Panc1 (cell line): Measurements from ENCODE around the gene NTSR2. TPM values are rescaled to one million over a fixed set of nuclear protein-coding genes. Genes with fewer than 3 reads are reported as not detected.

Experiments used
- ATAC-seq: fragments of 200-7000 bp; cut with Tn5 transposase; 2 replicates; pipeline ENCODE4 v1.9.1; 2020; ENCODE audit warnings: mild to moderate bottlenecking, moderate library complexity
- BruUV-seq: library from RNA; stranded (reverse); fragments of 400-500 nt; replicated peaks from 2 replicates; lab custom pipeline; 2021; lab: Mats Ljungman, UMichigan
- CTCF ChIA-PET: fragments of 300-600 bp; sonication (Branson Sonifier 250); formaldehyde crosslinking; loops from one replicate; lab custom pipeline; 2022; ENCODE audit warnings: antibody characterized with exemption; lab: Charles Lee
- POLR2A ChIA-PET: fragments of 300-600 bp; sonication (Branson Sonifier 250); formaldehyde crosslinking; loops from one replicate; lab custom pipeline; 2022; ENCODE audit warnings: antibody characterized with exemption; lab: Charles Lee
- DNase-seq: peaks from one replicate; pipeline ENCODE4 v3.0.0-alpha.2; 2010; ENCODE audit warnings: low read depth, low spot score
- H3K27ac ChIP-seq: 2 replicates; pipeline ENCODE4 v1.5.1; 2011; ENCODE audit warnings: mild to moderate bottlenecking, low read length, inconsistent platforms
- H3K27me3 ChIP-seq: fragments of 200-500 bp; sonication (Bioruptor generic); 2 replicates; pipeline ENCODE4 v1.6.0; 2014; ENCODE audit warnings: low read length, inconsistent platforms; ENCODE audit not compliant: control insufficient read depth, insufficient read depth
- H3K36me3 ChIP-seq: fragments of 200-500 bp; sonication (Bioruptor generic); 2 replicates; pipeline ENCODE4 v1.5.1; 2014; ENCODE audit warnings: inconsistent platforms, mild to moderate bottlenecking, low read length, moderate library complexity; ENCODE audit not compliant: control insufficient read depth, insufficient read depth
- H3K4me1 ChIP-seq: 2 replicates; pipeline ENCODE4 v1.5.1; 2011; ENCODE audit warnings: inconsistent platforms, mild to moderate bottlenecking, low read length, moderate library complexity; ENCODE audit not compliant: control insufficient read depth, insufficient read depth
- H3K4me3 ChIP-seq, 2 experiments: 2 replicates each; pipeline ENCODE4 v1.5.1; 2011 to 2012; ENCODE audit warnings: low read depth in 2 of 2, low read length in 2 of 2, mild to moderate bottlenecking in 2 of 2, inconsistent platforms in 1 of 2, moderate library complexity in 1 of 2
- H3K9me3 ChIP-seq: fragments of 200-500 bp; sonication (Bioruptor generic); 2 replicates; pipeline ENCODE4 v1.5.1; 2014; ENCODE audit warnings: low read depth, mild to moderate bottlenecking, inconsistent platforms, low read length, moderate library complexity; ENCODE audit not compliant: control insufficient read depth, insufficient read depth
- CTCF ChIP-seq: fragments of 450-650 bp; IDR thresholded peaks from 2 replicates; pipeline ENCODE4 v1.5.1; 2017; ENCODE audit warnings: mild to moderate bottlenecking
- POLR2AphosphoS5 ChIP-seq: IDR thresholded peaks from 2 replicates; pipeline ENCODE4 v1.6.1; 2012; ENCODE audit warnings: mild to moderate bottlenecking, low read depth, low read length, moderate library complexity
- REST ChIP-seq, 2 experiments: IDR thresholded peaks; 2 replicates each; pipeline ENCODE4 v1.6.1; 2011 to 2012; ENCODE audit warnings: low read depth in 2 of 2, control low read depth in 1 of 2, low read length in 1 of 2, mild to moderate bottlenecking in 1 of 2, moderate library complexity in 1 of 2; ENCODE audit not compliant: insufficient read depth in 1 of 2
- SIN3A ChIP-seq: IDR thresholded peaks from 2 replicates; pipeline ENCODE4 v1.6.1; 2012; ENCODE audit warnings: low read depth, mild to moderate bottlenecking, low read length, moderate library complexity, borderline replicate concordance; ENCODE audit not compliant: insufficient read depth
- TCF7L2 ChIP-seq: IDR thresholded peaks from 2 replicates; pipeline ENCODE4 v1.6.1; 2011; ENCODE audit warnings: mild to moderate bottlenecking, low read depth, low read length, inconsistent platforms
- in situ Hi-C: cut with HindIII; loops from 2 replicates; pipeline ENCODE4 v1.10.0; 2016; ENCODE audit warnings: low sequenced_read_pairs, low pct_unique_long_range_greater_than_20kb
- intact Hi-C: fragments of 100-400 bp; cut with micrococcal nuclease; formaldehyde crosslinking; loops from one replicate; pipeline ENCODE4 v1.10.0; 2022; ENCODE audit not compliant: unreplicated experiment
- total RNA-seq: library from RNA; stranded (reverse); gene quantifications from one replicate; pipeline ENCODE4 v1.2.1, GENCODE V29; 2021; ENCODE audit not compliant: unreplicated experiment

Gene NTSR2
- total RNA-seq, 1 experiment from 2014 or later: 0.15 TPM

- H3K9me3 ChIP-seq: no peaks in the 10 kb centered on the region
- intact Hi-C loops: no loop called here
- no TSS peak for BruUV-seq
- peaks cover 5% of the 10 kb centered on the region; the same call in 1 of the 2 replicates for H3K27me3 ChIP-seq
- in situ Hi-C loops: no loop called here
- no peaks in the 10 kb centered on the region for H3K4me1 ChIP-seq
- TF ChIP-seq REST (IDR thresholded peaks at IDR 0.05; ENCODE audit: insufficient read depth in 1 of 2, low read depth in 2 of 2, low read length in 1 of 2) (no peak), SIN3A (no peak), TCF7L2 (no peak), CTCF (no peak), POLR2AphosphoS5 (no peak)
- DNase-seq (no peak), ATAC-seq (no peak)
- H3K27ac ChIP-seq: no peak overlapping the region
- H3K36me3 ChIP-seq: no peaks in the 10 kb centered on the region
- POLR2A ChIA-PET: no interaction called here
- CTCF ChIA-PET: no interaction called here
- H3K4me3 ChIP-seq: no peak overlapping the region
Observed at GRCh38 chr2:11667866-11668637, 1.9 kb downstream of the NTSR2 start.

- Histone ChIP-seq H3K36me3 (no peaks in the 10 kb centered on the region), H3K27ac (no peak overlapping the region), H3K27me3 (peaks cover 3% of the 10 kb centered on the region; the same call in 1 of the 2 replicates), H3K4me3 (no peak overlapping the region), H3K4me1 (no peaks in the 10 kb centered on the region), H3K9me3 (no peaks in the 10 kb centered on the region)
- ChIA-PET CTCF (interaction anchor here (0.6 to 1.0 kb wide), 2 partner anchors 22 to 79 kb away, joined by 3 to 7 read pairs; partner anchors contain the start of gene LPIN1), POLR2A (no interaction called here)
- in situ Hi-C loops: no loop called here
- DNase-seq (no peak), ATAC-seq (no peak)
- intact Hi-C loops: no loop called here
- BruUV-seq: no TSS peak
- no peak for TF ChIP-seq TCF7L2
- no peak for TF ChIP-seq CTCF
- TF ChIP-seq SIN3A: no peak
- no peak for TF ChIP-seq REST (IDR thresholded peaks at IDR 0.05; ENCODE audit: insufficient read depth in 1 of 2, low read depth in 2 of 2, low read length in 1 of 2)
- no peak for TF ChIP-seq POLR2AphosphoS5
Observed at GRCh38 chr2:11667194-11667593, 2.8 kb downstream of the NTSR2 start.
